OCI-LY7 (cell line): Measurements from ENCODE around the gene HOMER3. TPM values are rescaled to one million over a fixed set of nuclear protein-coding genes. Genes with fewer than 3 reads are reported as not detected.
A peak's percentile ranks its signal among the peaks of the same experiment; 100 is the strongest.

Source experiments
- BruUV-seq: library from RNA; stranded (reverse); fragments of 400-500 nt; replicated peaks from 2 replicates; lab custom pipeline; 2021; lab: Mats Ljungman, UMichigan
- CTCF ChIA-PET: fragments of 300-600 bp; sonication (Branson Sonifier 250); formaldehyde crosslinking; loops from one replicate; lab custom pipeline; 2022; ENCODE audit warnings: antibody characterized with exemption; ENCODE audit not compliant: unreplicated experiment; lab: Charles Lee
- POLR2A ChIA-PET: fragments of 300-600 bp; sonication (Branson Sonifier 250); formaldehyde crosslinking; loops from one replicate; lab custom pipeline; 2022; ENCODE audit warnings: antibody characterized with exemption; lab: Charles Lee
- DNase-seq: peaks from one replicate; pipeline ENCODE4 v3.0.0-alpha.2; 2015; ENCODE audit warnings: low spot score
- H2AFZ ChIP-seq: fragments of 200-600 bp; sonication (generic), shearing (Covaris generic); 2 replicates; pipeline ENCODE4 v1.6.1; 2014; ENCODE audit warnings: mild to moderate bottlenecking, antibody characterized with exemption, low read length, moderate library complexity
- H3K27ac ChIP-seq: fragments of 200-600 bp; sonication (generic); 2 replicates; pipeline ENCODE4 v1.5.1; 2014; ENCODE audit warnings: mixed run types, low read depth, mild to moderate bottlenecking, moderate library complexity, low read length, inconsistent platforms; ENCODE audit not compliant: poor library complexity, severe bottlenecking
- H3K36me3 ChIP-seq: fragments of 200-600 bp; sonication (generic); 2 replicates; pipeline ENCODE4 v1.6.1; 2014; ENCODE audit warnings: mild to moderate bottlenecking, antibody characterized with exemption, low read length, moderate library complexity, mixed read lengths; ENCODE audit not compliant: insufficient read depth
- H3K4me1 ChIP-seq: fragments of 200-600 bp; sonication (generic); 2 replicates; pipeline ENCODE4 v1.5.1; 2014; ENCODE audit warnings: mild to moderate bottlenecking, low read length; ENCODE audit not compliant: insufficient read depth, poor library complexity, severe bottlenecking
- H3K4me2 ChIP-seq: fragments of 200-600 bp; sonication (generic); 2 replicates; pipeline ENCODE4 v1.6.1; 2014; ENCODE audit warnings: mild to moderate bottlenecking, low read length
- H3K4me3 ChIP-seq: fragments of 200-600 bp; sonication (generic); 2 replicates; pipeline ENCODE4 v1.5.1; 2014; ENCODE audit warnings: mild to moderate bottlenecking, low read depth, low read length; ENCODE audit not compliant: poor library complexity, severe bottlenecking
- H3K79me2 ChIP-seq: fragments of 200-600 bp; sonication (generic); 2 replicates; pipeline ENCODE4 v1.6.1; 2016; ENCODE audit warnings: low read depth, mild to moderate bottlenecking, low read length, moderate library complexity, mixed read lengths; ENCODE audit not compliant: insufficient read depth
- H3K9me2 ChIP-seq: fragments of 200-600 bp; sonication (generic); 2 replicates; pipeline ENCODE4 v1.6.1; 2016; ENCODE audit warnings: mild to moderate bottlenecking, low read length, mixed read lengths; ENCODE audit not compliant: insufficient read depth
- H3K9me3 ChIP-seq: fragments of 200-600 bp; sonication (generic); 2 replicates; pipeline ENCODE4 v1.6.1; 2014; ENCODE audit warnings: mild to moderate bottlenecking, mixed run types, low read length, mixed read lengths
- H4K20me1 ChIP-seq: fragments of 200-600 bp; sonication (generic); 2 replicates; pipeline ENCODE4 v1.6.1; 2014; ENCODE audit warnings: mild to moderate bottlenecking, antibody characterized with exemption, low read length, moderate library complexity, mixed read lengths; ENCODE audit not compliant: insufficient read depth
- CTCF ChIP-seq: fragments of 200-600 bp; sonication (generic); conservative IDR thresholded peaks from 2 replicates; pipeline ENCODE4 v1.5.1; 2014; ENCODE audit warnings: mild to moderate bottlenecking, antibody characterized with exemption, low read length, moderate library complexity, mixed read lengths
- EZH2phosphoT487 ChIP-seq: fragments of 200-600 bp; sonication (generic); IDR thresholded peaks from 2 replicates; pipeline ENCODE4 v1.6.1; 2018; ENCODE audit warnings: low read depth, borderline replicate concordance, mild to moderate bottlenecking, mixed run types, antibody characterized with exemption, low read length, moderate library complexity, mixed read lengths
- intact Hi-C: fragments of 100-400 bp; cut with micrococcal nuclease; formaldehyde crosslinking; loops from one replicate; pipeline ENCODE4 v1.10.0; 2022; ENCODE audit not compliant: unreplicated experiment
- total RNA-seq, 2 experiments: library from RNA; depleted of rRNA in 1 of 2; stranded (reverse); fragments of >200 nt in 1 of 2; shearing (Covaris generic) in 1 of 2; gene quantifications; 2 replicates each; pipeline ENCODE4 v1.2.3, GENCODE V29; 2014 to 2022

Gene HOMER3
- total RNA-seq, 2 experiments from 2014 or later = 15.5 to 16.1 TPM

- no peaks in the 10 kb centered on the region for H4K20me1 ChIP-seq
- no peak overlapping the region for H3K27ac ChIP-seq
- peaks cover 47% of the 10 kb centered on the region for H3K4me1 ChIP-seq
- no peak for TF ChIP-seq CTCF
- no peak for TF ChIP-seq EZH2phosphoT487
- ChIA-PET POLR2A (no interaction called here), CTCF (no interaction called here)
- no peak for DNase-seq
- H3K9me2 ChIP-seq = no peaks in the 10 kb centered on the region
- H3K4me3 ChIP-seq = peak overlapping the region; percentile 78
- intact Hi-C loops = loop anchor here (5.0 kb wide), 1 partner anchor 47 kb away; no protein-coding TSS in a partner anchor
- H3K36me3 ChIP-seq = no peaks in the 10 kb centered on the region
- BruUV-seq = no TSS peak
- H3K9me3 ChIP-seq = no peaks in the 10 kb centered on the region
- no peaks in the 10 kb centered on the region for H3K79me2 ChIP-seq
- H2AFZ ChIP-seq = peak overlapping the region; percentile 28; the same call in 1 of the 2 replicates
- peak overlapping the region; percentile 93 for H3K4me2 ChIP-seq
Observed at GRCh38 chr19:18939922-18940768, 872 bp downstream of the HOMER3 start.

- no peaks in the 10 kb centered on the region for H3K9me2 ChIP-seq
- H3K4me3 ChIP-seq = no peak overlapping the region
- no peak for DNase-seq
- BruUV-seq = no TSS peak
- H3K36me3 ChIP-seq = no peaks in the 10 kb centered on the region
- H3K79me2 ChIP-seq = no peaks in the 10 kb centered on the region
- H2AFZ ChIP-seq = no peak overlapping the region
- no peaks in the 10 kb centered on the region for H3K9me3 ChIP-seq
- intact Hi-C loops = no loop called here
- H3K4me1 ChIP-seq = peaks cover 39% of the 10 kb centered on the region
- ChIA-PET CTCF (no interaction called here), POLR2A (interaction anchor here (1.4 kb wide), 1 partner anchor 20 kb away, joined by 4 read pairs; the partner anchor contains the start of genes COPE and DDX49)
- H3K27ac ChIP-seq = no peak overlapping the region
- peak overlapping the region; percentile 93; the same call in 1 of the 2 replicates for H3K4me2 ChIP-seq
- no peaks in the 10 kb centered on the region for H4K20me1 ChIP-seq
- TF ChIP-seq CTCF (no peak), EZH2phosphoT487 (no peak)
Observed at GRCh38 chr19:18939163-18939562, 1.9 kb downstream of the HOMER3 start.

GRCh38 chr19:18933297-18933696 lies 7.7 kb downstream of the HOMER3 start:
- DNase-seq = no peak
- ChIA-PET CTCF (interaction anchor here (0.6 kb wide), 1 partner anchor 404 kb away, joined by 3 read pairs; no protein-coding TSS in a partner anchor), POLR2A (no interaction called here)
- no peaks in the 10 kb centered on the region for H4K20me1 ChIP-seq
- no peak overlapping the region for H3K4me3 ChIP-seq
- H3K9me3 ChIP-seq = no peaks in the 10 kb centered on the region
- no peak overlapping the region for H2AFZ ChIP-seq
- intact Hi-C loops = no loop called here
- peak overlapping the region; percentile 99; the same call in 1 of the 2 replicates for H3K4me2 ChIP-seq
- no peaks in the 10 kb centered on the region for H3K79me2 ChIP-seq
- TF ChIP-seq EZH2phosphoT487 = no peak
- TF ChIP-seq CTCF = no peak
- no peak overlapping the region for H3K27ac ChIP-seq
- BruUV-seq = no TSS peak
- peaks cover 9% of the 10 kb centered on the region for H3K4me1 ChIP-seq
- H3K36me3 ChIP-seq = peaks cover 5% of the 10 kb centered on the region
- no peaks in the 10 kb centered on the region for H3K9me2 ChIP-seq
